Neural cell (in vitro differentiated cells): ENCODE measurements around the gene WDR20.

Experiments
- CTCF ChIP-seq: fragments of 450-650 bp; IDR thresholded peaks from 2 replicates; pipeline ENCODE4 v1.5.1; 2014; ENCODE audit warnings: antibody characterized with exemption, mild to moderate bottlenecking, moderate library complexity; ENCODE audit not compliant: poor library complexity, severe bottlenecking
- RAD21 ChIP-seq: fragments of 450-650 bp; conservative IDR thresholded peaks from 2 replicates; pipeline ENCODE4 v1.6.1; 2014; ENCODE audit warnings: antibody characterized with exemption, mild to moderate bottlenecking, moderate library complexity
- REST ChIP-seq: IDR thresholded peaks from 2 replicates; pipeline ENCODE4 v1.6.1; 2012; ENCODE audit warnings: borderline replicate concordance
- TAF1 ChIP-seq: IDR thresholded peaks from 2 replicates; pipeline ENCODE4 v1.6.1; 2012; ENCODE audit warnings: low read depth

DNA sequence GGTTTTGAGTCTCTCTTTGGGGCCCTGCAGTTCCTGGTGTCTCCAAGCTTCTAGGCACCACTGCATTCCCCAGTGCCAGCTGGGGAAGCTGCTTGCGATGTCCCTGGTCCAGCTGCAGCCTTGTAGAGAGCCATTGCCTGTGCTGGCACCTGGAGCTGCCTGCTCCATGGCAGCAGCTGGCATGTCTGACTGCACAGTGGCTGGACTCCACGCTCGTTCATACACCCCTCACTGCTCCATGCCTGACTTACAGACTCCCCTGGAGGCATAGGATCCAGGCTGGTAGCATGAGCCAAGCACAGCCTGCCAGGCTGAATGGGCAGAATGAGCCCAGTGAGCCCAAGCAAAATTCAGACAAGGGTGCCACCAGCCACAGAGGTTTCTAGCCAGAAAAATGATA lies 21.8 kb upstream of the WDR20 start:
- TF ChIP-seq CTCF (no peak), RAD21 (no peak), REST (no peak), TAF1 (no peak)
